ENCODE data around the gene GFI1. TPM values are rescaled to one million over a fixed set of nuclear protein-coding genes. Genes with fewer than 3 reads are reported as not detected.

The GFI1 gene
- total RNA-seq, 4 donors from 2014 or later: 4.5 to 15.7 (median 9.2) TPM

DNA sequence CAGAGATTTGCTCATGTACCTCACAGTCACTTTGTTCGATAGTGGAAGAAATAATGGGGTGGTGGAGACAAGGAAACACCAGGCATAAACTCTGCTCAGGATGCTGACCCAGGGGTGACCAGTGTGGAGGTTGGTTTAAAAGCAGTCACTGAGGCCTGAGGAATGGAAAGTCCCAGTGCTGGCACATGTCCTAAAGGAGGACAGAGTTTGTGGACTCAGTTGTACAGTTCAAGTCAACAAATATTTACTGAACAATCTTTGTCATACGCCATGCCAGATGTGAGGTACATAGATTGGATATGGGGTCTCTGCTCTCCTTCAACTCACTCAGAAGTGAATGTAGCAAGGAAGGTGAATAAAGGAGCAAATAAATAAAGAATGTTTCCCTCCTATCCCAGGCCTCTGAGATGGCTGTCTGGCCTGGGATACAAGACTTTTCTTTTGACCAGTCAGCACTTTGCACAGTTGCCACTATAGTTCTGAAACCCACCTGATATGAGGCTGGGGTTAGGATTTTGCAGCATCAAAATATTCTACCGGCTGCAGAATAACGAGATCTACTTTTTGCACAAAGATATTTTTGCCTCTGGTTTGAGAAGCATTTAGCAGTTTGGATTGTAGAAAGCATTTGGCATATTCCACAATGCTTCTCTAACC lies 7.9 kb upstream of the GFI1 start:
- 62 to 86% methylated on average over 3 to 4 of the region's 4 CpGs for WGBS, 2 donors (ENCODE audit: low coverage in 1 of 2)
- intact Hi-C loops (cut with DNase I; ENCODE audit: low total_unique reads): no loop called here
- H3K36me3 ChIP-seq: no peaks in the 10 kb centered on the region

GRCh38 chr1:92493139-92493538 lies 6.4 kb upstream of the GFI1 start:
- TF ChIP-seq POLR2AphosphoS5 (IDR thresholded peaks at IDR 0.05) (no peak), POLR2A (IDR thresholded peaks at IDR 0.05) (no peak), EP300 (IDR thresholded peaks at IDR 0.05; ENCODE audit: low read depth) (no peak)
- TF ChIP-seq, protein P1, sequence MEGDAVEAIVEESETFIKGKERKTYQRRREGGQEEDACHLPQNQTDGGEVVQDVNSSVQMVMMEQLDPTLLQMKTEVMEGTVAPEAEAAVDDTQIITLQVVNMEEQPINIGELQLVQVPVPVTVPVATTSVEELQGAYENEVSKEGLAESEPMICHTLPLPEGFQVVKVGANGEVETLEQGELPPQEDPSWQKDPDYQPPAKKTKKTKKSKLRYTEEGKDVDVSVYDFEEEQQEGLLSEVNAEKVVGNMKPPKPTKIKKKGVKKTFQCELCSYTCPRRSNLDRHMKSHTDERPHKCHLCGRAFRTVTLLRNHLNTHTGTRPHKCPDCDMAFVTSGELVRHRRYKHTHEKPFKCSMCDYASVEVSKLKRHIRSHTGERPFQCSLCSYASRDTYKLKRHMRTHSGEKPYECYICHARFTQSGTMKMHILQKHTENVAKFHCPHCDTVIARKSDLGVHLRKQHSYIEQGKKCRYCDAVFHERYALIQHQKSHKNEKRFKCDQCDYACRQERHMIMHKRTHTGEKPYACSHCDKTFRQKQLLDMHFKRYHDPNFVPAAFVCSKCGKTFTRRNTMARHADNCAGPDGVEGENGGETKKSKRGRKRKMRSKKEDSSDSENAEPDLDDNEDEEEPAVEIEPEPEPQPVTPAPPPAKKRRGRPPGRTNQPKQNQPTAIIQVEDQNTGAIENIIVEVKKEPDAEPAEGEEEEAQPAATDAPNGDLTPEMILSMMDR (IDR thresholded peaks at IDR 0.05): no peak
- no peaks in the 10 kb centered on the region for H3K36me3 ChIP-seq
- no peaks in the 10 kb centered on the region for H3K9me3 ChIP-seq
- intact Hi-C loops (cut with DNase I; ENCODE audit: low total_unique reads): no loop called here
- DNase-seq: no peak
- peaks cover 16% of the 10 kb centered on the region for H3K27me3 ChIP-seq
- in situ Hi-C loops (cut with MboI; ENCODE audit: low pct_ligation_motif_present in 1 of 4, low pct_unique_long_range_greater_than_20kb in 1 of 4, low sequenced_read_pairs in 3 of 4): loop anchor here in 1 of 4 donors (10.0 kb wide), 1 partner anchor 178 kb away; no protein-coding TSS in a partner anchor
- no peaks in the 10 kb centered on the region for H3K4me1 ChIP-seq
- 94 to 96% methylated on average over 4 of the region's 4 CpGs for WGBS, 2 donors (ENCODE audit: low coverage in 1 of 2)
- H3K27ac ChIP-seq: no peak overlapping the region
- H3K4me3 ChIP-seq: no peak overlapping the region

More for the DNA sequence above, 7.9 kb upstream of the GFI1 start:
- no peak overlapping the region for H3K4me3 ChIP-seq
- peaks cover 3% of the 10 kb centered on the region for H3K27me3 ChIP-seq
- no peaks in the 10 kb centered on the region for H3K4me1 ChIP-seq
- in situ Hi-C loops (cut with MboI; ENCODE audit: low pct_ligation_motif_present in 1 of 4, low pct_unique_long_range_greater_than_20kb in 1 of 4, low sequenced_read_pairs in 3 of 4): loop anchor here in 1 of 4 donors (10.0 kb wide), 1 partner anchor 180 kb away; no protein-coding TSS in a partner anchor
- TF ChIP-seq POLR2AphosphoS5 (IDR thresholded peaks at IDR 0.05) (no peak), POLR2A (IDR thresholded peaks at IDR 0.05) (no peak), EP300 (IDR thresholded peaks at IDR 0.05; ENCODE audit: low read depth) (no peak)
- TF ChIP-seq, protein P1 (IDR thresholded peaks at IDR 0.05): no peak
- no peaks in the 10 kb centered on the region for H3K9me3 ChIP-seq
- no peak for DNase-seq
- no peak overlapping the region for H3K27ac ChIP-seq

GRCh38 chr1:92488832-92489231 lies 2.1 kb upstream of the GFI1 start:
- Histone ChIP-seq H3K27ac (no peak overlapping the region), H3K9me3 (no peaks in the 10 kb centered on the region), H3K4me3 (no peak overlapping the region), H3K27me3 (peaks cover 60% of the 10 kb centered on the region), H3K4me1 (peaks cover 8 to 34% (median 31%) of the 10 kb centered on the region in 4 donors), H3K36me3 (no peaks in the 10 kb centered on the region)
- in situ Hi-C loops (cut with MboI; ENCODE audit: low pct_ligation_motif_present in 1 of 4, low pct_unique_long_range_greater_than_20kb in 1 of 4, low sequenced_read_pairs in 3 of 4): no loop called here
- no peak for DNase-seq
- TF ChIP-seq POLR2A (IDR thresholded peaks at IDR 0.05) (no peak), POLR2AphosphoS5 (IDR thresholded peaks at IDR 0.05) (no peak), EP300 (IDR thresholded peaks at IDR 0.05; ENCODE audit: low read depth) (no peak)
- TF ChIP-seq, protein P1 (IDR thresholded peaks at IDR 0.05): no peak
- 80 to 81% methylated on average over 2 to 3 of the region's 3 CpGs for WGBS, 2 donors (ENCODE audit: low coverage in 1 of 2)
- intact Hi-C loops (cut with DNase I; ENCODE audit: low total_unique reads): no loop called here

- no peak for DNase-seq
- H3K4me3 ChIP-seq: no peak overlapping the region
- intact Hi-C loops (cut with DNase I; ENCODE audit: low total_unique reads) (no loop called here), in situ Hi-C loops (cut with MboI; ENCODE audit: low pct_ligation_motif_present in 1 of 4, low pct_unique_long_range_greater_than_20kb in 1 of 4, low sequenced_read_pairs in 3 of 4) (no loop called here)
- no peak overlapping the region for H3K27ac ChIP-seq
- H3K4me1 ChIP-seq: peaks cover 8 to 38% (median 35%) of the 10 kb centered on the region in 4 donors
- H3K27me3 ChIP-seq: peaks cover 64% of the 10 kb centered on the region
- TF ChIP-seq POLR2A (IDR thresholded peaks at IDR 0.05) (no peak), EP300 (IDR thresholded peaks at IDR 0.05; ENCODE audit: low read depth) (no peak), POLR2AphosphoS5 (IDR thresholded peaks at IDR 0.05) (no peak)
- TF ChIP-seq, protein P1 (IDR thresholded peaks at IDR 0.05): no peak
- H3K9me3 ChIP-seq: no peaks in the 10 kb centered on the region
- 46% methylated on average over 3 of the region's 3 CpGs for WGBS, 2 donors (ENCODE audit: low coverage in 1 of 2)
- H3K36me3 ChIP-seq: no peaks in the 10 kb centered on the region
These were observed 1.7 kb upstream of the GFI1 start for GRCh38 chr1:92488416-92488815.
